GM23248 (cell line): ENCODE results near the gene PLA2G4D. TPM values are rescaled to one million over a fixed set of nuclear protein-coding genes. Genes with fewer than 3 reads are reported as not detected.

Experiments
- DNase-seq: peaks from one replicate; pipeline ENCODE4 v3.0.0-alpha.2; 2015
- H2AFZ ChIP-seq: fragments of 200-600 bp; sonication (generic); 2 replicates; pipeline ENCODE4 v1.6.1; 2016; ENCODE audit warnings: antibody characterized with exemption
- H3F3A ChIP-seq: fragments of 200-600 bp; sonication (generic); 2 replicates; pipeline ENCODE4 v1.6.1; 2016; ENCODE audit warnings: mild to moderate bottlenecking, antibody characterized with exemption, mixed run types; ENCODE audit not compliant: insufficient read depth
- H3K27ac ChIP-seq: fragments of 200-600 bp; sonication (generic); 2 replicates; pipeline ENCODE4 v1.5.1; 2016; ENCODE audit warnings: mild to moderate bottlenecking
- H3K27me3 ChIP-seq: fragments of 200-600 bp; sonication (generic); replicated peaks from 2 replicates; pipeline ENCODE4 v1.6.1; 2016; ENCODE audit warnings: mild to moderate bottlenecking; ENCODE audit not compliant: insufficient read depth
- H3K36me3 ChIP-seq: fragments of 200-600 bp; sonication (generic); 2 replicates; pipeline ENCODE4 v1.6.1; 2016; ENCODE audit warnings: low read depth, mild to moderate bottlenecking
- H3K4me1 ChIP-seq: fragments of 200-600 bp; sonication (generic); 2 replicates; pipeline ENCODE4 v1.6.1; 2016; ENCODE audit warnings: mild to moderate bottlenecking; ENCODE audit not compliant: insufficient read depth
- H3K4me2 ChIP-seq: fragments of 200-600 bp; sonication (generic); one replicate; pipeline ENCODE4 v1.6.1; 2016; ENCODE audit warnings: mild to moderate bottlenecking; ENCODE audit not compliant: unreplicated experiment
- H3K4me3 ChIP-seq: fragments of 200-600 bp; sonication (generic); 2 replicates; pipeline ENCODE4 v1.5.1; 2016; ENCODE audit warnings: mild to moderate bottlenecking
- H3K79me2 ChIP-seq: fragments of 200-600 bp; sonication (generic); 2 replicates; pipeline ENCODE4 v1.6.1; 2016; ENCODE audit warnings: mild to moderate bottlenecking; ENCODE audit not compliant: insufficient read depth
- H3K9ac ChIP-seq: fragments of 200-600 bp; sonication (generic); 2 replicates; pipeline ENCODE4 v1.6.1; 2016; ENCODE audit warnings: mild to moderate bottlenecking
- H3K9me2 ChIP-seq: fragments of 200-600 bp; sonication (generic); 2 replicates; pipeline ENCODE4 v1.6.1; 2016; ENCODE audit warnings: mixed run types, mild to moderate bottlenecking, moderate library complexity; ENCODE audit not compliant: insufficient read depth
- H3K9me3 ChIP-seq: fragments of 200-600 bp; sonication (generic); one replicate; pipeline ENCODE4 v1.6.1; 2017; ENCODE audit warnings: low read depth
- H4K20me1 ChIP-seq: fragments of 200-600 bp; sonication (generic); 2 replicates; pipeline ENCODE4 v1.6.0; 2016; ENCODE audit not compliant: insufficient read depth
- EZH2 ChIP-seq: fragments of 200-600 bp; sonication (generic); IDR thresholded peaks from 2 replicates; pipeline ENCODE4 v1.6.1; 2018; ENCODE audit warnings: antibody characterized with exemption, mild to moderate bottlenecking; ENCODE audit not compliant: insufficient read depth, poor library complexity, severe bottlenecking
- EZH2phosphoT487 ChIP-seq: fragments of 200-600 bp; sonication (generic); IDR thresholded peaks from 2 replicates; pipeline ENCODE4 v1.6.1; 2018; ENCODE audit warnings: antibody characterized with exemption, moderate library complexity, mild to moderate bottlenecking, low read depth; ENCODE audit not compliant: insufficient read depth
- WGBS, 2 experiments: methylation state at CpG; one replicate each; pipeline ENCODE4 v1.1.6; 2015 to 2017; ENCODE audit warnings: low lambda C conversion rate in 2 of 2, low coverage in 1 of 2; ENCODE audit errors: missing lambda C conversion rate in 2 of 2; 5-methylcytosine and 5-hydroxymethylcytosine counted together
- in situ Hi-C: fragments of 300-500 bp; cut with MboI; formaldehyde crosslinking; loops from 2 replicates; pipeline ENCODE4 v1.15.0; 2020
- polyA plus RNA-seq: library from polyadenylated mRNA; unstranded; fragments of >200 nt; fragmentation: Nextera tagmentation; extraction: Ambion mirVana; gene quantifications from 2 replicates; pipeline ENCODE4 v1.2.1, GENCODE V29; 2016
- total RNA-seq: library from RNA; depleted of rRNA; stranded (reverse); fragments of >200 nt; shearing (Covaris generic); gene quantifications from 2 replicates; pipeline ENCODE4 v1.2.3, GENCODE V29; 2014

Gene PLA2G4D
- total and polyA plus RNA-seq, 2 experiments from 2014 or later = not detected

DNA sequence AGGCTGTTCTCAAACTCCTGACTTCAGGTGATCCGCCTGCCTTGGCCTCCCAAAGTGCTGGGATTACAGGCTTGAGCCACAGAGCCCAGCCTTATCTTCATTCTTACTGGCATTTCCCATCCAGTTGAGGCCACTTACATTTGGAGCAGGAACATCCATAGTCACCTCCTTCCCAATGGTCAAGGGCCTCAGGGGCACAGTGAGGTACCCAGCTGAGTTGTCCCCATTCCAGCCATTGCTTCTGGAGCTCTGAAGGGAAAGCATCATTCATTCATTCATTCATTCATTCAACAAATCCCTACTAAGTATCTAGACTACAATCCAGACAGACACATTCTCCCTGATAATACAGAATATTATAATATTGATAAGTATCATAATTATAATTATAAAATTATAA, 12.2 kb downstream of the PLA2G4D start:
- DNase-seq = no peak
- no peaks in the 10 kb centered on the region for H3K36me3 ChIP-seq
- H3K4me1 ChIP-seq = no peaks in the 10 kb centered on the region
- in situ Hi-C loops = no loop called here
- no peak overlapping the region for H3K4me2 ChIP-seq
- WGBS, 2 experiments = 50% methylated on average over 1 of the region's 1 CpG
- H3K9ac ChIP-seq = no peak overlapping the region
- no peaks in the 10 kb centered on the region for H3F3A ChIP-seq
- no peaks in the 10 kb centered on the region for H4K20me1 ChIP-seq
- H3K79me2 ChIP-seq = no peaks in the 10 kb centered on the region
- no peak for TF ChIP-seq EZH2phosphoT487
- peaks cover 50% of the 10 kb centered on the region for H3K27me3 ChIP-seq
- H2AFZ ChIP-seq = no peak overlapping the region
- H3K27ac ChIP-seq = no peak overlapping the region
- no peaks in the 10 kb centered on the region for H3K9me2 ChIP-seq
- no peaks in the 10 kb centered on the region for H3K9me3 ChIP-seq
- H3K4me3 ChIP-seq = no peak overlapping the region

DNA sequence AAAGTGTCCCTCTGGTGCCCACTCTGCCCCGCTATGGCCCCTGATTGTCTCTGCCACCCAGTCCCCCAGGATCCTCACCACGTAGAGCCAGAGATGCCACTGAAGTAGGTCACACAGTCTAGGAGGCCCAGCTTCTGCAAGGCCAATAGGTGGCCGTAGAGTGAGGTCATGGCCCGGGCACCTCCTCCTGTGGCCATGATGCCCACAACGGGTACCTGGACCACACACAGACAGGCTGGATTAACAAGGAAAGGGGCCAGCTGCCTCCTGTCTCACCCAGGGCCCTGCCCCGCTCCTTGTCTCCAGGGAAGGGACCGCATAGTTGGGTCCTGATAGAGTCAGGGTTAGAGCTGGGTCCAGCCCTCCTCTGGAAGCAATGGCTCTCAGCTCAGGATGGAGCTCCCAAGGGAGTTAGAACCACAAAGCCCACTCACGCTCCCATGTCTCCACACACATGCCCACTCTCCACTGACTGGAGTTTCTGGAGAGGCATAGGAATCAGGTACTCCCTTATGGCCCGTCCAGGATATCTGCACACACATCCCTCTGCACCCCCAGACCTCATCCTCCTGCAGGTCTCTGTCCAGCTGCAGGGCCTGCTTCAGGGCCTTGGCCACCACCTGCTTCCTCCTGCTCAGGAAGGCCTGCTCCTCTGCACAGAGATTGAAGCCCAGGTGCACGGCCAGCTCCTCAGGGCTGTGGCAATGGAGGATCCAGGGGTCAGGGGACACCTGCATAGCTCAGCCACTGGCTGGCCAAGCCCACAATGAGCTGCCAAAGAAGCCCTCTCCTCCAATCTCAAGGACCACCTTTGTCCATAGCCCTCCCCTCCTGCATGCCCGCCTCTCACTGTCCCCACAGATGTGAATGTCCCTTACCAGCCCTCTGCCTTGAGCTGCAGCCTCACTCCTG, 13.2 kb downstream of the PLA2G4D start:
- H3K4me3 ChIP-seq = no peak overlapping the region

DNA sequence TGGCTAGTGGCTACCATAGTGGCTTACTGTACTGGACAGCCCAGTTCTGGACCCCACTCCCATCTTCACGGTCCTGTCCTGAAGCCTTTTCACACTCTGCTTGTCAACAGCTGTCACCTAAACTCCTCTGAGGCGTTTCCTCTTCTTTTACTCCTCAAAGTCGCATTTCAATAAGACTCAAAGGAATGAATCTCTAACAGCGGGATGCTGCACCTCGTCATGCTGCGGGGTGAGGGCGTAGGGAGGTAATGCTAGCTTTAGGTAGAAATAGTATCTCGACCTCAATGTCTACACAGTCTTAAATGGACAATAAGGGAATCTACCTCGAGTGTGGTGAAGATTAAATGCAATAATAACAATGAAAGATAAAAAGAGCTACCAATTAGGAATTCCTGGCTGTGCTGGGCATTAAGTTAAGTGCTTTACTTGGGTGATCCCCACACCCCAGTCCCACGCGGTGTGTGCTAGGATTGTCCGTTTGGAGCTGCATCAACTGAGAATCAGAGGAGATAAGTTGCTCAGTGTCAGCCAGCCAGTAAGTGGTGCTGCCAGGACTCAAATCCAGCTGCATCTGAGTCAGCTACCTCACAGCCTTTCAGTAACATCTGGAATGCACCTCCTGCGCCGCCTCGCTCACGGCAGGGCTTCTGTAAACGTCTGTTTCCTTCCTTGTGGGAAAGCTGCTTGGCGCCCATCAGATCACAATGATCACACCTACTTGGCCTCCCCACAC, 14.0 kb downstream of the PLA2G4D start:
- in situ Hi-C loops = no loop called here
- TF ChIP-seq EZH2 (no peak), EZH2phosphoT487 (no peak)
- Histone ChIP-seq H3K36me3 (no peaks in the 10 kb centered on the region), H2AFZ (no peak overlapping the region), H3K4me3 (no peak overlapping the region), H3F3A (no peaks in the 10 kb centered on the region), H3K79me2 (no peaks in the 10 kb centered on the region), H4K20me1 (no peaks in the 10 kb centered on the region), H3K9me2 (no peaks in the 10 kb centered on the region), H3K9ac (no peak overlapping the region), H3K4me1 (no peaks in the 10 kb centered on the region), H3K4me2 (no peak overlapping the region), H3K9me3 (no peaks in the 10 kb centered on the region), H3K27me3 (peaks cover 50% of the 10 kb centered on the region), H3K27ac (no peak overlapping the region)
- peak; percentile 15 for DNase-seq
- WGBS, 2 experiments = 55 to 64% methylated on average over 18 of the region's 18 CpGs

More for the DNA sequence above, 13.2 kb downstream of the PLA2G4D start:
- Histone ChIP-seq H2AFZ (no peak overlapping the region), H3K4me2 (no peak overlapping the region), H3K9me2 (no peaks in the 10 kb centered on the region), H3K4me1 (no peaks in the 10 kb centered on the region), H3K27me3 (peaks cover 48% of the 10 kb centered on the region), H4K20me1 (no peaks in the 10 kb centered on the region), H3K9me3 (no peaks in the 10 kb centered on the region), H3F3A (no peaks in the 10 kb centered on the region), H3K36me3 (no peaks in the 10 kb centered on the region), H3K9ac (no peak overlapping the region), H3K79me2 (no peaks in the 10 kb centered on the region), H3K27ac (no peak overlapping the region)
- TF ChIP-seq EZH2 (no peak), EZH2phosphoT487 (no peak)
- DNase-seq = no peak
- in situ Hi-C loops = no loop called here
- WGBS, 2 experiments = 70 to 72% methylated on average over 11 of the region's 11 CpGs

DNA sequence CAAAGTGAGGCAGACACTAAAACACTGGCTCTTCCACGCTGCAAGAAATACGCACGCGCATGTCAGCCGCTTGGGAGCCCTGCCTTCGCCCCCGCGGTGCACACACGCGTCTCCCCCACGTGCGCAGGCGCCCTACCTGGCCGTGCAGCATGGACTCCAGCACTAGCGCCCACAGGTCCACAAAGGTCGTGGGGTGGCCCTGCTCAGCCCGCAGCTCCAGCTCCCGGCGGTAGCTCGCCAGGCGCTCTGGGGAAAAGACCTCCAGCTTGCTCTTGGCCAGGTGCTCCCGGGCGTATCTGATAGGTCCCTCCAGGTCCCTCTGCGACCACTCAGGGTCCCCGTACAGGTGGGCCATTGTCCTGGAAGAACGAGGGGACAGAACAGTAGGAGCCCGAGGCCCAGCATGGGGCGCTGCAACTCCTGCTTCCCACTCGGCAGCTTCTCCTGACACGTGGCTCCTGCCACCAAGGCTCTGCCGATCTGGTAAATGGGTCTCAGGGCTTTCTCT, 14.9 kb downstream of the PLA2G4D start:
- Histone ChIP-seq H3K27me3 (peaks cover 44% of the 10 kb centered on the region), H3K4me3 (peak overlapping the region; percentile 48), H3K79me2 (no peaks in the 10 kb centered on the region), H3K36me3 (no peaks in the 10 kb centered on the region), H4K20me1 (no peaks in the 10 kb centered on the region), H3K4me1 (no peaks in the 10 kb centered on the region), H3K9ac (no peak overlapping the region), H3F3A (no peaks in the 10 kb centered on the region), H3K4me2 (peak overlapping the region; percentile 38), H3K9me3 (no peaks in the 10 kb centered on the region), H2AFZ (peak overlapping the region; percentile 41; the same call in 1 of the 2 replicates), H3K27ac (no peak overlapping the region), H3K9me2 (no peaks in the 10 kb centered on the region)
- WGBS, 2 experiments = 21 to 25% methylated on average over 30 to 31 of the region's 31 CpGs
- in situ Hi-C loops = no loop called here
- TF ChIP-seq EZH2 (no peak), EZH2phosphoT487 (no peak)
- DNase-seq = peak; percentile 53
